Neutrophil (primary cell): Measurements from ENCODE around the gene FAM200A.
"Not testable (repeated sequence)": the region's sequence is repeated elsewhere in the genome, so short reads cannot be mapped to it uniquely, and the experiment has no call there.

Experiments
- H3K27ac ChIP-seq: fragments of 200-600 bp; sonication (generic); 2 replicates; pipeline ENCODE4 v1.5.1; 2016; ENCODE audit warnings: mild to moderate bottlenecking, moderate library complexity
- H3K27me3 ChIP-seq: fragments of 200-600 bp; sonication (generic); 2 replicates; pipeline ENCODE4 v1.6.0; 2016; ENCODE audit warnings: mild to moderate bottlenecking
- H3K36me3 ChIP-seq: fragments of 200-600 bp; sonication (generic); 2 replicates; pipeline ENCODE4 v1.5.1; 2017
- H3K4me1 ChIP-seq, 2 experiments: fragments of 200-600 bp in 1 of 2; sonication (generic) in 1 of 2; 1 replicate in 1 of 2; 2 replicates in 1 of 2; pipeline versions ENCODE4 v1.5.1 to v1.6.1; 2013 to 2016; ENCODE audit warnings: low read depth in 1 of 2, low read length in 1 of 2, mild to moderate bottlenecking in 1 of 2, moderate library complexity in 1 of 2; ENCODE audit not compliant: control insufficient read depth in 1 of 2, insufficient read depth in 1 of 2
- H3K4me3 ChIP-seq, 2 experiments: fragments of 200-600 bp in 1 of 2; sonication (generic) in 1 of 2; 1 replicate in 1 of 2; 2 replicates in 1 of 2; pipeline ENCODE4 v1.5.1; 2013 to 2016; ENCODE audit warnings: low read depth in 1 of 2, low read length in 1 of 2, mild to moderate bottlenecking in 1 of 2, moderate library complexity in 1 of 2
- H3K9me3 ChIP-seq: fragments of 200-600 bp; sonication (generic); 2 replicates; pipeline ENCODE4 v1.5.1; 2016
- TF ChIP-seq, protein P1 (sequence below): fragments of 200-600 bp; sonication (generic); IDR thresholded peaks from 2 replicates; pipeline ENCODE4 v1.5.1; 2016; ENCODE audit warnings: antibody characterized with exemption

FAM200A gene

GRCh38 chr7:99571768-99572167 is 19.9 kb upstream of the FAM200A start:
- TF ChIP-seq, protein P1, sequence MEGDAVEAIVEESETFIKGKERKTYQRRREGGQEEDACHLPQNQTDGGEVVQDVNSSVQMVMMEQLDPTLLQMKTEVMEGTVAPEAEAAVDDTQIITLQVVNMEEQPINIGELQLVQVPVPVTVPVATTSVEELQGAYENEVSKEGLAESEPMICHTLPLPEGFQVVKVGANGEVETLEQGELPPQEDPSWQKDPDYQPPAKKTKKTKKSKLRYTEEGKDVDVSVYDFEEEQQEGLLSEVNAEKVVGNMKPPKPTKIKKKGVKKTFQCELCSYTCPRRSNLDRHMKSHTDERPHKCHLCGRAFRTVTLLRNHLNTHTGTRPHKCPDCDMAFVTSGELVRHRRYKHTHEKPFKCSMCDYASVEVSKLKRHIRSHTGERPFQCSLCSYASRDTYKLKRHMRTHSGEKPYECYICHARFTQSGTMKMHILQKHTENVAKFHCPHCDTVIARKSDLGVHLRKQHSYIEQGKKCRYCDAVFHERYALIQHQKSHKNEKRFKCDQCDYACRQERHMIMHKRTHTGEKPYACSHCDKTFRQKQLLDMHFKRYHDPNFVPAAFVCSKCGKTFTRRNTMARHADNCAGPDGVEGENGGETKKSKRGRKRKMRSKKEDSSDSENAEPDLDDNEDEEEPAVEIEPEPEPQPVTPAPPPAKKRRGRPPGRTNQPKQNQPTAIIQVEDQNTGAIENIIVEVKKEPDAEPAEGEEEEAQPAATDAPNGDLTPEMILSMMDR = no peak
- no peaks in the 10 kb centered on the region for H3K9me3 ChIP-seq
- H3K36me3 ChIP-seq = peaks cover 62% of the 10 kb centered on the region
- no peak overlapping the region for H3K27ac ChIP-seq
- no peaks in the 10 kb centered on the region for H3K4me1 ChIP-seq
- H3K4me3 ChIP-seq = no peak overlapping the region
- H3K27me3 ChIP-seq = no peaks in the 10 kb centered on the region

- not testable (repeated sequence) for H3K4me3 ChIP-seq, H3K4me1 ChIP-seq, H3K27ac ChIP-seq, H3K27me3 ChIP-seq, H3K9me3 ChIP-seq
- peaks cover 91% of the 10 kb centered on the region for H3K36me3 ChIP-seq
Observed at GRCh38 chr7:99568770-99569169, 16.9 kb upstream of the FAM200A start.

DNA sequence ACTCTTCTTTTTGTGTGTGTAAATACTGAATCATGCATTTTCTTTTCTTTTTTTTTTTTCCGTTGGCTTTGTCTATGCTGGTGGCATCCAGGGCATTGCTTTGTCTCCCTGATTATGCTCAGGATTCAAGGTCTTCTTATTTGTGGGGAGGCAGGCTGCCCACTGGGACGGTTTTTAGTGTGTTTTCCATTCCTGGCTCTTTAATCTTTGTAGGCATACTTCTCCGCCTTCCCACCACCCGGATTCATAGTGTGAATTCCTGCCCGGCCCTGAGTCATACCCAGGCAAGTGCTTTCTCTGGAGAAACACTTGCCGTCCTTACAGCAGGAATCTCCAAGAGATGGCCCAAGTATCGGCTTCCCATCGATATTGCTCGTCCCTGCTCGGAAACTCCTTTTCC is 11.7 kb upstream of the FAM200A start:
- H3K27me3 ChIP-seq = no peaks in the 10 kb centered on the region
- peaks cover 81% of the 10 kb centered on the region for H3K36me3 ChIP-seq
- H3K4me1 ChIP-seq = peaks cover 8 to 10% of the 10 kb centered on the region in 2 experiments
- H3K4me3 ChIP-seq = no peak overlapping the region
- H3K9me3 ChIP-seq = no peaks in the 10 kb centered on the region
- no peak overlapping the region for H3K27ac ChIP-seq
- TF ChIP-seq, protein P1 = no peak

DNA sequence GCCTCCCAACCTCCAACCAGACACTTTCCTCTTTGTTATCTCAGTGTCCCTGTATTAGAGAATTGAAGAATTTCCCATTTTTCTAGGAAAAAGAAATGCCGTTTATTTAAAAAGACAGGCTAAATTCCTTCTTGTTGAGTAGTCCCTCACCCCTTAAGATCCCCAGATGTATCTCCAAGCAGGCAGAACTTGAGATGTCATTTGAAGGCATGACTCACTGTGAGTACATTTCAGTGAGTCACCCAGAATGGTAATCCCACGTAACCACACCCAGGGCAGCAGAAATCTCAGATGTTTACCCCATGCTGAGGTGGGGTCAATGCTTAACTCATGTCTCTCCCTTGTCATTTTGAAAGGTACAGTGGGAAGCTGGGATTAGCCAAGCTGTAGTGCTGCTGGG is 10.9 kb upstream of the FAM200A start:
- peaks cover 76% of the 10 kb centered on the region for H3K36me3 ChIP-seq
- H3K27ac ChIP-seq = no peak overlapping the region
- no peaks in the 10 kb centered on the region for H3K9me3 ChIP-seq
- H3K4me3 ChIP-seq = no peak overlapping the region
- H3K27me3 ChIP-seq = no peaks in the 10 kb centered on the region
- H3K4me1 ChIP-seq = peaks cover 11 to 12% of the 10 kb centered on the region in 2 experiments
- TF ChIP-seq, protein P1 = no peak

DNA sequence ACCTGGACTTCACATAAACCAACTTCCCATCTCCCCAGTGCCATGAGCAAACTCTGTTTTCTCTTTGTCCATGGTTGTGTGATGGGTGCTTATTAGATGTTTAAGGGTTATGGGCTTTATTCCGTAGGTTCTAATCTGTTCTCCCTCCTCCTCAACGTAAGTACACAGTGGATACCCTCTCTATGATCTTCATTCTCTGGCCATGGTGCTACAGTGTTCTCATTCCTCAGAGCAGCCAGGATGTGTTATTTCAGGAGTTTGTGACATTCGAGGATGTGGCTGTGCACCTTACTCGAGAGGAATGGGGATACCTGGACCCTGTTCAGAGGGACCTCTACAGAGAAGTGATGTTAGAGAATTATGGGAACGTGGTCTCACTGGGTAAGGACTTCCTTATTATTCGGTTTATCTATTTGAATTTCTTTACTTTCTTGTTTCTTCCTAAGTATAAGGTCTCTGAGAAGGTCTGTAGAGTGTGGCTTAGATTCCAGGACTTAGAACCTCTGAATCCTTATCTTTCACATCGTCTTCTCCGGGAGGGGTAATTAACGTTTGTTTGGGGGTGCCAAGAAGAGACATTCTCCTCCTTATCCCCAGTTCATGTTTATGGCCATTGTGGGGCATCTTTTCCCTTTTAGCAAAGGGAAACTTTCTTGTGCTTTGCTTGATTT is 10.3 kb upstream of the FAM200A start:
- Histone ChIP-seq H3K4me1 (peaks cover 16 to 17% of the 10 kb centered on the region in 2 experiments), H3K9me3 (no peaks in the 10 kb centered on the region), H3K36me3 (peaks cover 71% of the 10 kb centered on the region), H3K4me3 (no peak overlapping the region), H3K27me3 (no peaks in the 10 kb centered on the region), H3K27ac (no peak overlapping the region)
- TF ChIP-seq, protein P1 = no peak

DNA sequence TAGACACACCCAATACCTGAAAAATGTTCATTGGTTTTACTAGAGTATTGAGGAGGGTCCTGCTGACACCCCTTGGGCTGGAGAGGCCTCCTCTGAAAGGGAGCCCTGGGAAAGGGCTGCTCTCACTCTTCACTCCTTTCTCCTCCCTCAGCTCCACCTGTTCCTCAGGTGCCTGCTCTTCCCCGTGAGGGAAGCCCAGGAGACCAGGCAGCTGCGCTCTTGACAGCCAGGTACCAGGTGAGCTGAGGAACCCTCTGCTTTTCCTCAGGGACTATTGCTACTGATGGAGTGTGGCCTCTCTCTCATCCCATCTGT is 9.8 kb upstream of the FAM200A start:
- peaks cover 65% of the 10 kb centered on the region for H3K36me3 ChIP-seq
- no peaks in the 10 kb centered on the region for H3K9me3 ChIP-seq
- no peak overlapping the region for H3K27ac ChIP-seq
- TF ChIP-seq, protein P1 = no peak
- no peaks in the 10 kb centered on the region for H3K27me3 ChIP-seq
- peaks cover 22% of the 10 kb centered on the region in 2 experiments for H3K4me1 ChIP-seq
- no peak overlapping the region for H3K4me3 ChIP-seq
